ENCODE results near the gene MAP3K6. TPM values are rescaled to one million over a fixed set of nuclear protein-coding genes. Genes with fewer than 3 reads are reported as not detected.
"Not testable (repeated sequence)": the region's sequence is repeated elsewhere in the genome, so short reads cannot be mapped to it uniquely, and the experiment has no call there.

Gene MAP3K6
- total RNA-seq, 1 experiment from 2014 or later, result 13.5 TPM

GRCh38 chr1:27392096-27392777 is 25.5 kb upstream of the MAP3K6 start, which contains the start of gene GPR3:
Gene GPR3, plus strand, starts transcription at chr1:27392622. Its CDS starts 1,177 bp downstream, at chr1:27393799.
- intact Hi-C loops (cut with micrococcal nuclease), result loop anchor here (1.0 to 2.0 kb wide), 3 partner anchors 91 to 271 kb away; no protein-coding TSS in a partner anchor
- peak within 1 kb of the TSS; percentile 72 for H3K4me3 Mint-ChIP-seq (ENCODE audit: unreplicated experiment)
- DNase-seq (ENCODE audit: unreplicated experiment), result peak; percentile 90
- no peaks in the 10 kb centered on the region for H3K27me3 Mint-ChIP-seq (ENCODE audit: insufficient read depth, unreplicated experiment)
- POLR2A ChIA-PET, result interaction anchor here (0.6 to 1.4 kb wide), 4 partner anchors 11 to 50 kb away, joined by 3 to 6 read pairs (median 4); partner anchors contain the start of gene SYTL1
- H3K9me3 Mint-ChIP-seq (ENCODE audit: unreplicated experiment), result no peaks in the 10 kb centered on the region
- peak within 1 kb of the TSS; percentile 53 for H3K27ac Mint-ChIP-seq (ENCODE audit: low read depth, unreplicated experiment)
- peaks cover 13% of the 10 kb centered on the region for H3K36me3 Mint-ChIP-seq (ENCODE audit: insufficient read depth, unreplicated experiment)
- CTCF ChIA-PET, result interaction anchor here (0.6 to 12.0 kb wide), 10 partner anchors 10 to 305 kb away, joined by 3 to 225 read pairs (median 3); partner anchors contain the start of gene MAP3K6
- TF ChIP-seq CTCF (IDR thresholded peaks at IDR 0.05; ENCODE audit: unreplicated experiment), result peak; percentile 53
- BruUV-seq (replicated peaks), result no TSS peak
- peaks cover 18% of the 10 kb centered on the region for H3K4me1 Mint-ChIP-seq (ENCODE audit: insufficient read depth, unreplicated experiment)

GRCh38 chr1:27391511-27392095 is 24.8 kb upstream of the MAP3K6 start:
- Mint-ChIP-seq H3K27me3 (ENCODE audit: insufficient read depth, unreplicated experiment) (no peaks in the 10 kb centered on the region), H3K4me1 (ENCODE audit: insufficient read depth, unreplicated experiment) (peaks cover 18% of the 10 kb centered on the region), H3K4me3 (ENCODE audit: unreplicated experiment) (peak overlapping the region; percentile 72), H3K27ac (ENCODE audit: low read depth, unreplicated experiment) (peak overlapping the region; percentile 53), H3K36me3 (ENCODE audit: insufficient read depth, unreplicated experiment) (peaks cover 13% of the 10 kb centered on the region), H3K9me3 (ENCODE audit: unreplicated experiment) (no peaks in the 10 kb centered on the region)
- intact Hi-C loops (cut with micrococcal nuclease), result loop anchor here (1.0 to 2.0 kb wide), 3 partner anchors 90 to 272 kb away; no protein-coding TSS in a partner anchor
- ChIA-PET CTCF (interaction anchor here (0.6 to 12.0 kb wide), 16 partner anchors 10 to 370 kb away, joined by 3 to 225 read pairs (median 3); partner anchors contain the start of gene MAP3K6), POLR2A (interaction anchor here (0.6 to 1.4 kb wide), 6 partner anchors 10 to 213 kb away, joined by 3 to 6 read pairs (median 4); partner anchors contain the start of gene SYTL1)
- BruUV-seq (replicated peaks), result no TSS peak
- DNase-seq (ENCODE audit: unreplicated experiment), result peak; percentile 35
- no peak for TF ChIP-seq CTCF (IDR thresholded peaks at IDR 0.05; ENCODE audit: unreplicated experiment)

GRCh38 chr1:27388337-27389005 is 21.7 kb upstream of the MAP3K6 start:
- H3K27ac Mint-ChIP-seq (ENCODE audit: low read depth, unreplicated experiment), result no peak overlapping the region
- DNase-seq (ENCODE audit: unreplicated experiment), result peak; percentile 79
- peaks cover 8% of the 10 kb centered on the region for H3K4me1 Mint-ChIP-seq (ENCODE audit: insufficient read depth, unreplicated experiment)
- no peak overlapping the region for H3K4me3 Mint-ChIP-seq (ENCODE audit: unreplicated experiment)
- peaks cover 9% of the 10 kb centered on the region for H3K36me3 Mint-ChIP-seq (ENCODE audit: insufficient read depth, unreplicated experiment)
- H3K27me3 Mint-ChIP-seq (ENCODE audit: insufficient read depth, unreplicated experiment), result no peaks in the 10 kb centered on the region
- TF ChIP-seq CTCF (IDR thresholded peaks at IDR 0.05; ENCODE audit: unreplicated experiment), result peak; percentile 75
- ChIA-PET POLR2A (interaction anchor here (0.7 to 3.7 kb wide), 4 partner anchors 22 to 89 kb away, joined by 3 to 23 read pairs (median 6); partner anchors contain the start of gene MAP3K6), CTCF (interaction anchor here (0.6 to 12.0 kb wide), 25 partner anchors 8 to 353 kb away, joined by 3 to 225 read pairs (median 5); partner anchors contain the start of genes MAP3K6 and SYTL1)
- no peaks in the 10 kb centered on the region for H3K9me3 Mint-ChIP-seq (ENCODE audit: unreplicated experiment)
- intact Hi-C loops (cut with micrococcal nuclease), result loop anchor here (1.0 to 2.0 kb wide), 3 partner anchors 22 to 87 kb away; partner anchors contain the start of gene MAP3K6
- BruUV-seq (replicated peaks), result no TSS peak

GRCh38 chr1:27384797-27385196 is 18.0 kb upstream of the MAP3K6 start:
- H3K36me3 Mint-ChIP-seq (ENCODE audit: insufficient read depth, unreplicated experiment); H3K9me3 Mint-ChIP-seq (ENCODE audit: unreplicated experiment); DNase-seq (ENCODE audit: unreplicated experiment); H3K27ac Mint-ChIP-seq (ENCODE audit: low read depth, unreplicated experiment); H3K4me3 Mint-ChIP-seq (ENCODE audit: unreplicated experiment); H3K4me1 Mint-ChIP-seq (ENCODE audit: insufficient read depth, unreplicated experiment); BruUV-seq (replicated peaks); H3K27me3 Mint-ChIP-seq (ENCODE audit: insufficient read depth, unreplicated experiment); intact Hi-C loops (cut with micrococcal nuclease): not testable (repeated sequence)
- POLR2A ChIA-PET, result interaction anchor here (4.3 kb wide), 1 partner anchor 19 kb away, joined by 29 read pairs; the partner anchor contains the start of gene MAP3K6
- CTCF ChIA-PET, result interaction anchor here (0.6 to 12.0 kb wide), 5 partner anchors 10 to 259 kb away, joined by 3 to 225 read pairs (median 8); partner anchors contain the start of gene MAP3K6

All from MCF 10A (cell line).